Lower leg skin (tissue), 4 donors: ENCODE data around the gene PDE12. TPM values are rescaled to one million over a fixed set of nuclear protein-coding genes. Genes with fewer than 3 reads are reported as not detected.

Source experiments
- DNase-seq, 2 donors: peaks; one replicate each; pipeline ENCODE4 v3.0.0-alpha.2; 2019; ENCODE audit warnings: low spot score in 2 of 2
- H3K4me3 ChIP-seq: fragments of 200-600 bp; sonication (generic); 2 replicates; pipeline ENCODE4 v1.5.1; 2017; ENCODE audit warnings: mild to moderate bottlenecking, low read depth; ENCODE audit not compliant: poor library complexity, severe bottlenecking
- CTCF ChIP-seq, 3 donors: fragments of 450-650 bp; IDR thresholded peaks; one replicate each; pipeline ENCODE4 v1.5.1; 2016; ENCODE audit warnings: antibody characterized with exemption in 3 of 3, mild to moderate bottlenecking in 3 of 3, moderate library complexity in 2 of 3
- POLR2A ChIP-seq, 2 donors: fragments of 450-650 bp; IDR thresholded peaks; one replicate each; pipeline ENCODE4 v1.6.1; 2016 to 2017; ENCODE audit warnings: antibody characterized with exemption in 2 of 2, mild to moderate bottlenecking in 1 of 2, moderate library complexity in 1 of 2
- WGBS, 2 donors: methylation state at CpG; one replicate each; pipeline ENCODE4 v1.1.5; 2018; 5-methylcytosine and 5-hydroxymethylcytosine counted together
- intact Hi-C: fragments of 100-400 bp; cut with DNase I; formaldehyde crosslinking; loops from one replicate; pipeline ENCODE4 v1.15.0; 2023; ENCODE audit warnings: low total_unique reads
- total RNA-seq, 4 donors: library from RNA; depleted of rRNA; stranded (reverse); fragments of >200 nt; gene quantifications; one replicate each; pipeline ENCODE4 v1.1.0, GENCODE V29; 2016

The PDE12 gene
- total RNA-seq, 4 donors from 2014 or later, result 17.4 to 26.6 (median 22.1) TPM

GRCh38 chr3:57575966-57576626, 20.0 kb downstream of the PDE12 start:
- TF ChIP-seq CTCF (IDR thresholded peaks at IDR 0.05) (no peak), POLR2A (IDR thresholded peaks at IDR 0.05) (no peak)
- H3K4me3 ChIP-seq, result no peak overlapping the region
- intact Hi-C loops, result no loop called here
- no peak for DNase-seq
- WGBS, 2 donors, result 77 to 79% methylated on average over 3 of the region's 3 CpGs

GRCh38 chr3:57577801-57578200, 21.7 kb downstream of the PDE12 start:
- intact Hi-C loops, result no loop called here

GRCh38 chr3:57582474-57583168, 26.5 kb downstream of the PDE12 start:
- WGBS, 2 donors, result 82 to 85% methylated on average over 7 of the region's 7 CpGs
- intact Hi-C loops, result no loop called here
- H3K4me3 ChIP-seq, result no peak overlapping the region
- TF ChIP-seq CTCF (IDR thresholded peaks at IDR 0.05) (no peak), POLR2A (IDR thresholded peaks at IDR 0.05) (no peak)
- DNase-seq, result no peak

More at GRCh38 chr3:57577801-57578200, 21.7 kb downstream of the PDE12 start:
- DNase-seq, result no peak
- TF ChIP-seq CTCF (IDR thresholded peaks at IDR 0.05), result no peak
- no peak for TF ChIP-seq POLR2A (IDR thresholded peaks at IDR 0.05)
- H3K4me3 ChIP-seq, result no peak overlapping the region
- 90 to 93% methylated on average over 9 of the region's 9 CpGs for WGBS, 2 donors

GRCh38 chr3:57583544-57583943, 27.5 kb downstream of the PDE12 start:
- no peak for DNase-seq
- H3K4me3 ChIP-seq, result no peak overlapping the region
- TF ChIP-seq POLR2A (IDR thresholded peaks at IDR 0.05), result no peak
- TF ChIP-seq CTCF (IDR thresholded peaks at IDR 0.05), result no peak
- WGBS, 2 donors, result 85 to 91% methylated on average over 2 of the region's 2 CpGs
- intact Hi-C loops, result no loop called here

DNA sequence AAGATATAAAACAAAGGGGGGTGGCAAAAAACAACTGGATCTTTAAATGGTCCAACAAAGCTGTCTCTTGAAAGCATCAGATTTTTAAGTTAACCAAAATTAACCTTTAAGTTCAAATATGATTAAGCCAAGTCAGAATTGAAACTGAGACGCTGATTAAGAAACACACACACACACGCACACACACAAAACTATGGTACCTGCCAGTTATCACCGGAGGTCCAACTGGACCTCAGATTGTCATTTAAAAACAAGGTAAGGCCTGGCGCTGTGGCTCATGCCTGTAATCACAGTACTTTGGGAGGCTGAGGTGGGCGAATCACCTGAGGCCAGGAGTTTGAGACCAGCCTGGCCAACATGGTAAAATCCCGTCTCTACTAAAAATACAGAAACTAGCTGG, 30.7 kb downstream of the PDE12 start:
- intact Hi-C loops, result no loop called here
- TF ChIP-seq POLR2A (IDR thresholded peaks at IDR 0.05) (no peak), CTCF (IDR thresholded peaks at IDR 0.05) (no peak)
- H3K4me3 ChIP-seq, result no peak overlapping the region
- DNase-seq, result no peak
- WGBS, 2 donors, result 71 to 86% methylated on average over 6 of the region's 6 CpGs
